Small intestine (tissue), 7 donors: ENCODE results near the gene PARL. TPM values are rescaled to one million over a fixed set of nuclear protein-coding genes. Genes with fewer than 3 reads are reported as not detected.
"Not testable (repeated sequence)": the region's sequence is repeated elsewhere in the genome, so short reads cannot be mapped to it uniquely, and the experiment has no call there.

Experiments used
- DNase-seq, 2 donors: peaks; one replicate each; pipeline versions ENCODE4 v3.0.0 to v3.0.0-alpha.2; 2013
- FAIRE-seq: peaks from 2 replicates; lab custom pipeline; 2012; peaks lifted over from hg19 to GRCh38; lab: Jason Lieb, UNC
- H3K27ac ChIP-seq, 3 donors: one replicate each; pipeline ENCODE4 v1.5.1; 2013; ENCODE audit warnings: low read length in 2 of 3, mild to moderate bottlenecking in 2 of 3, control low read depth in 1 of 3, inconsistent platforms in 1 of 3, low read depth in 1 of 3, moderate library complexity in 1 of 3
- H3K27me3 ChIP-seq, 3 donors: one replicate each; pipeline ENCODE4 v1.6.1; 2013; ENCODE audit warnings: low read length in 3 of 3, inconsistent platforms in 1 of 3; ENCODE audit not compliant: control insufficient read depth in 3 of 3, insufficient read depth in 3 of 3
- H3K36me3 ChIP-seq, 3 donors: one replicate each; pipeline ENCODE4 v1.6.1; 2013; ENCODE audit warnings: low read length in 3 of 3, inconsistent platforms in 1 of 3, low read depth in 1 of 3, mild to moderate bottlenecking in 1 of 3, moderate library complexity in 1 of 3; ENCODE audit not compliant: control insufficient read depth in 3 of 3, insufficient read depth in 2 of 3
- H3K4me1 ChIP-seq, 3 donors: one replicate each; pipeline ENCODE4 v1.6.1; 2013; ENCODE audit warnings: low read length in 2 of 3, inconsistent platforms in 1 of 3, low read depth in 1 of 3, mild to moderate bottlenecking in 1 of 3, moderate library complexity in 1 of 3; ENCODE audit not compliant: control insufficient read depth in 3 of 3, insufficient read depth in 2 of 3
- H3K4me3 ChIP-seq, 3 donors: one replicate each; pipeline ENCODE4 v1.5.1; 2013; ENCODE audit warnings: low read length in 3 of 3, control low read depth in 1 of 3, inconsistent platforms in 1 of 3, low read depth in 1 of 3, mild to moderate bottlenecking in 1 of 3, moderate library complexity in 1 of 3
- H3K9me3 ChIP-seq, 2 donors: one replicate each; pipeline ENCODE4 v1.6.1; 2013; ENCODE audit warnings: low read depth in 1 of 2, low read length in 1 of 2; ENCODE audit not compliant: control insufficient read depth in 2 of 2, insufficient read depth in 1 of 2
- WGBS, 3 donors: extraction: QIAGEN DNeasy Blood & Tissue Kit; methylation state at CpG; one replicate each; pipeline ENCODE4 v1.1.7; 2013; 5-methylcytosine and 5-hydroxymethylcytosine counted together
- polyA plus RNA-seq, 4 donors: library from polyadenylated mRNA; stranded (reverse) in 3 of 4; unstranded in 1 of 4; fragments of 200-250 nt in 3 of 4; fragments of 120-200 nt in 1 of 4; gene quantifications; one replicate each; pipeline versions ENCODE4 v1.2.1 to v1.2.3, GENCODE V29; 2013
- donor health status: healthy with polysubstance abuse.
- donor health status: control.
- donor health status: control.
- donor health status: Bipolar disorder and iron deficiency.
- donor health status: healthy.

The PARL gene
- polyA plus RNA-seq, 4 donors = 43.7 to 77.3 (median 73.2) TPM

- Histone ChIP-seq H3K9me3 (no peaks in the 10 kb centered on the region), H3K4me1 (peaks cover 3 to 6% (median 5%) of the 10 kb centered on the region in 3 donors), H3K36me3 (peaks cover 0 to 7% (median 1%) of the 10 kb centered on the region in 3 donors), H3K27me3 (peaks cover 0 to 4% (median 0%) of the 10 kb centered on the region in 3 donors), H3K4me3 (peak overlapping the region; percentile 70 to 96 (median 86)), H3K27ac (no peak overlapping the region)
- FAIRE-seq (no peak), DNase-seq (peak in 1 of 2 donors; percentile 11)
- 49 to 57% (median 54%) methylated on average over 16 of the region's 16 CpGs for WGBS, 3 donors
These were observed 1.2 kb downstream of the PARL start for GRCh38 chr3:183883291-183884096.

- Histone ChIP-seq H3K9me3 (no peaks in the 10 kb centered on the region), H3K4me1 (peaks cover 3 to 6% (median 5%) of the 10 kb centered on the region in 3 donors), H3K4me3 (no peak overlapping the region), H3K27ac (no peak overlapping the region), H3K36me3 (peaks cover 0 to 20% (median 1%) of the 10 kb centered on the region in 3 donors), H3K27me3 (no peaks in the 10 kb centered on the region)
- DNase-seq (no peak), FAIRE-seq (no peak)
- 90 to 97% (median 92%) methylated on average over 9 of the region's 9 CpGs for WGBS, 3 donors
These were observed 4.6 kb downstream of the PARL start for GRCh38 chr3:183880121-183880520.

DNA sequence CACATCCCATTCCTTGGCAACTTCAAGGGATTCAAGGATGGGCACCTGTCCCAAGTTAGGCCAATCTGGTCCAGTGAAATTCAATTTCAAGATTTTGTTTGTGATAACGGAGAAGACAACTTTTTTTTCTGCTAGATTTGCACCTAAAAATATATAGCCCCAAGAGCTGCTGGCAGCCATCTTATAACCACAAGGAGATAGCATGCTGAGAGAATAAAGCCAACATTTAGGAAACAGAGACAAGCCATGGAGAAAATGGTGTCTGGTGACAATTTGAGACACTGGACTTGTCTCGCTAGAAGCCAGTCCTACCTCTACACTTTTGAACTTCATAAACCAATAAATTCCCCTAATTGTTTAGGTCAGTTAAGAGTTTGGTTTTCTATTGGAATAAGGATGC, 5.4 kb downstream of the PARL start:
- Histone ChIP-seq H3K9me3 (no peaks in the 10 kb centered on the region), H3K36me3 (peaks cover 0 to 20% (median 1%) of the 10 kb centered on the region in 3 donors), H3K4me3 (no peak overlapping the region), H3K27ac (no peak overlapping the region), H3K27me3 (no peaks in the 10 kb centered on the region), H3K4me1 (peaks cover 3 to 11% (median 6%) of the 10 kb centered on the region in 3 donors)
- 93 to 96% (median 95%) methylated on average over 2 of the region's 2 CpGs for WGBS, 3 donors
- FAIRE-seq (no peak), DNase-seq (no peak)

DNA sequence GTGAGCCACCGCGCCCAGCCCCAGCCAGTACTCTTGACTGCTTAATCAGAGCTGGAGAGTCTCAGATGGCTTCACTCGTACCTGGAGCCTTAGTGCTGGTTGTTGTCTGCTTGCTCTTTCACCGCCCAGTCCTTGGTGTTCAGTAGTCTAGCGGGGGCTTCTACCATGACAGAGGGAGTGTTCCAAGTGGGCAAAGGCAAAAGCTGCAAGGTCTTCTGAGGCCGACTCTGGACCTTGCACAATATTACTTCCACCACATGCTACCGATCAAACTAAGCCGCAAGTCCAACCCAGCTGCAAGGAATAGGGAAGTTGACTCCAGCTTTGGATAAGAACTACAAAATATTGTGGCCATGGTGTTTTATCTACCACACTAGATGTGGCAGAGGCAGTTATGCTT, 6.6 kb downstream of the PARL start:
- Histone ChIP-seq H3K27me3 (no peaks in the 10 kb centered on the region), H3K9me3 (no peaks in the 10 kb centered on the region), H3K4me1 (peaks cover 0 to 12% (median 4%) of the 10 kb centered on the region in 3 donors), H3K36me3 (peaks cover 0 to 20% (median 1%) of the 10 kb centered on the region in 3 donors), H3K4me3 (no peak overlapping the region), H3K27ac (no peak overlapping the region)
- 87 to 92% (median 92%) methylated on average over 8 of the region's 8 CpGs for WGBS, 3 donors
- no peak for DNase-seq
- no peak for FAIRE-seq

- not testable (repeated sequence) for H3K27ac ChIP-seq, H3K4me3 ChIP-seq, FAIRE-seq, H3K9me3 ChIP-seq, DNase-seq, H3K27me3 ChIP-seq
- Histone ChIP-seq H3K36me3 (peaks cover 0 to 20% (median 3%) of the 10 kb centered on the region in 3 donors), H3K4me1 (peaks cover 0 to 12% (median 4%) of the 10 kb centered on the region in 3 donors)
- WGBS, 3 donors = 72 to 82% (median 81%) methylated on average over 5 of the region's 5 CpGs
These were observed 7.5 kb downstream of the PARL start for GRCh38 chr3:183877227-183877626.

- Histone ChIP-seq H3K9me3 (no peaks in the 10 kb centered on the region), H3K27ac (no peak overlapping the region), H3K4me1 (peaks cover 0 to 12% (median 4%) of the 10 kb centered on the region in 3 donors), H3K27me3 (no peaks in the 10 kb centered on the region), H3K36me3 (peaks cover 0 to 17% (median 3%) of the 10 kb centered on the region in 3 donors), H3K4me3 (no peak overlapping the region)
- no peak for DNase-seq
- FAIRE-seq = no peak
These were observed 9.3 kb downstream of the PARL start for GRCh38 chr3:183875411-183875810.

DNA sequence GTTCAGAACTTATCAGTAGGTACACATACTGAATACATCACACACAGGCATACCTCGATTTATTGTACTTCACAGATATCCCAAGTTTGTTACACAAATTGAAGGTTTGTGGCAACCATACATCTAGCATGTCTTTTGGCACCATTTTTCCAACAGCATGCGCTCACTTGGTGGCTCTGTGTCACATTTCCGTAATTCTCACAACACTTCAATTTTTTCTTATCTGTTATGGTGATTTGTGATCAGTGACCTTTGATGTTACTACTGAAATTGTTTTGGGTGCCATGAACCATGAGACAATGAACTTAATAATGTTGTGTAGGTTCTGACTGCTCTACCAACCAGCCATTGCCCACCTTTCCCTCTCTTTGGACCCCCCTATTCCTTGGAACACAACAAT, 10.8 kb downstream of the PARL start:
- DNase-seq = peak; percentile 47 to 52
- 26 to 69% (median 51%) methylated on average over 3 of the region's 3 CpGs for WGBS, 3 donors
- Histone ChIP-seq H3K27ac (peak overlapping the region in 1 of 3 donors; percentile 64), H3K4me1 (peaks cover 0 to 12% (median 4%) of the 10 kb centered on the region in 3 donors), H3K4me3 (no peak overlapping the region), H3K9me3 (no peaks in the 10 kb centered on the region), H3K27me3 (no peaks in the 10 kb centered on the region), H3K36me3 (peaks cover 0 to 13% (median 2%) of the 10 kb centered on the region in 3 donors)
- no peak for FAIRE-seq

- peak in 1 of 2 donors; percentile 21 for DNase-seq
- Histone ChIP-seq H3K9me3 (no peaks in the 10 kb centered on the region), H3K27ac (no peak overlapping the region), H3K27me3 (no peaks in the 10 kb centered on the region), H3K4me1 (peaks cover 0 to 12% (median 4%) of the 10 kb centered on the region in 3 donors), H3K4me3 (no peak overlapping the region), H3K36me3 (peaks cover 3 to 13% (median 11%) of the 10 kb centered on the region in 3 donors)
- FAIRE-seq = no peak
- WGBS, 3 donors = 30 to 64% (median 42%) methylated on average over 2 of the region's 2 CpGs
These were observed 13.1 kb downstream of the PARL start for GRCh38 chr3:183871541-183871940.
